A673 (cell line): ENCODE results near the gene MDM2.

ENCODE experiments used
- CTCF ChIP-seq: fragments of 300-800, 200-600 bp; sonication (generic); conservative IDR thresholded peaks from 2 replicates; pipeline ENCODE4 v1.5.1; 2017; ENCODE audit warnings: low read depth, mild to moderate bottlenecking, antibody characterized with exemption, low read length, moderate library complexity, mixed read lengths
- EZH2 ChIP-seq: fragments of 200-600 bp; sonication (generic); IDR thresholded peaks from 2 replicates; pipeline ENCODE4 v1.6.1; 2017; ENCODE audit warnings: borderline replicate concordance, low read depth, mild to moderate bottlenecking, mixed read lengths, antibody characterized with exemption, low read length; ENCODE audit not compliant: poor library complexity, severe bottlenecking

DNA sequence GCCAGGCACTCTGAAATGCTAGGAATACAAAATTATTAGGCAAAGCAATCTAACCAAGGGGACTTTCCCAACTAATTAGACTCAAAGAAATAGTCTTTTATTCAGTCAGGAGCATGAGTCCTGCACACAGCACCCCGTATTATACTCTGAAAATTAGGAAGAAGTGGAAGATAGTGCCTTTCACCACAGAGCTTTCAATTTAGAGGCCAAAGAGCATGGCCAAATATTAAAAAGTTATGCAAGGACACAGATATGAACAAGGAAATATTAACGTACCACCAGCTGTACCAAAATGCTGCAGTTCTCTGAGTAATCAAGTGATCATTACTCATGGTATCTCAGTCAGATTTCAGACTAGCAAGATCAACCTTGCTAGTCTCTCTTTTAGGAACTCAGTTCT lies 22.6 kb upstream of the MDM2 start:
- TF ChIP-seq CTCF (no peak), EZH2 (no peak)
